Measurements from ENCODE around the gene TRMT6. TPM values are rescaled to one million over a fixed set of nuclear protein-coding genes. Genes with fewer than 3 reads are reported as not detected.

Gene TRMT6
- total and polyA plus RNA-seq, 7 donors, result 6.0 to 12.7 (median 8.3) TPM

DNA sequence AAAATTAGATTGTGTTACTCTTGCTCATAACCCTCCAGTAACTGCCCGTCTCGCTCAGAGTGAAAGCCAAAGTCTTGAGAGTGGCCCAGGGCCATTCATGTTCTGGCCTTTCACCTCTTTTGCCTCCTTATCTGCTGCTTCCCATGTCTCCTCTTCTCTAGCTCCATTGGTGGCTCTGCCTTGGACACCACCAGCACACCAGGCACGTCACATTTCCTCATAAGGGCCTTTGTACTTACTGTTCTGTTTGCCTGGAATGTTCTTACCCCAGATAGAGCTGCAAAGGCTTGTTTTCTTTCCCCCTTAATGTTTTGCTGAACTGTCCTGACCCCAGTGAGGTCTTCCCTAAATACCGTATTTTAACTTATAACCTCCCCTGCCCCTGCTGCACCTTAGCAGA, 29.5 kb upstream of the TRMT6 start:
- peaks cover 0 to 37% (median 3%) of the 10 kb centered on the region in 4 donors for H3K36me3 ChIP-seq
- WGBS, 2 donors, result 93 to 94% methylated on average over 4 of the region's 4 CpGs
- H3K4me1 ChIP-seq, result no peaks in the 10 kb centered on the region
- no peaks in the 10 kb centered on the region for H3K9me3 ChIP-seq
- intact Hi-C loops (cut with DNase I), result no loop called here
- no peak overlapping the region for H3K4me3 ChIP-seq
- no peak for TF ChIP-seq POLR2A (IDR thresholded peaks at IDR 0.05)
- TF ChIP-seq POLR2AphosphoS5 (IDR thresholded peaks at IDR 0.05), result no peak
- TF ChIP-seq, protein P1, sequence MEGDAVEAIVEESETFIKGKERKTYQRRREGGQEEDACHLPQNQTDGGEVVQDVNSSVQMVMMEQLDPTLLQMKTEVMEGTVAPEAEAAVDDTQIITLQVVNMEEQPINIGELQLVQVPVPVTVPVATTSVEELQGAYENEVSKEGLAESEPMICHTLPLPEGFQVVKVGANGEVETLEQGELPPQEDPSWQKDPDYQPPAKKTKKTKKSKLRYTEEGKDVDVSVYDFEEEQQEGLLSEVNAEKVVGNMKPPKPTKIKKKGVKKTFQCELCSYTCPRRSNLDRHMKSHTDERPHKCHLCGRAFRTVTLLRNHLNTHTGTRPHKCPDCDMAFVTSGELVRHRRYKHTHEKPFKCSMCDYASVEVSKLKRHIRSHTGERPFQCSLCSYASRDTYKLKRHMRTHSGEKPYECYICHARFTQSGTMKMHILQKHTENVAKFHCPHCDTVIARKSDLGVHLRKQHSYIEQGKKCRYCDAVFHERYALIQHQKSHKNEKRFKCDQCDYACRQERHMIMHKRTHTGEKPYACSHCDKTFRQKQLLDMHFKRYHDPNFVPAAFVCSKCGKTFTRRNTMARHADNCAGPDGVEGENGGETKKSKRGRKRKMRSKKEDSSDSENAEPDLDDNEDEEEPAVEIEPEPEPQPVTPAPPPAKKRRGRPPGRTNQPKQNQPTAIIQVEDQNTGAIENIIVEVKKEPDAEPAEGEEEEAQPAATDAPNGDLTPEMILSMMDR (IDR thresholded peaks at IDR 0.05), result no peak
- no peak for TF ChIP-seq EP300 (IDR thresholded peaks at IDR 0.05)
- no peaks in the 10 kb centered on the region for H3K27me3 ChIP-seq
- no peak for DNase-seq
- no peak overlapping the region for H3K27ac ChIP-seq

DNA sequence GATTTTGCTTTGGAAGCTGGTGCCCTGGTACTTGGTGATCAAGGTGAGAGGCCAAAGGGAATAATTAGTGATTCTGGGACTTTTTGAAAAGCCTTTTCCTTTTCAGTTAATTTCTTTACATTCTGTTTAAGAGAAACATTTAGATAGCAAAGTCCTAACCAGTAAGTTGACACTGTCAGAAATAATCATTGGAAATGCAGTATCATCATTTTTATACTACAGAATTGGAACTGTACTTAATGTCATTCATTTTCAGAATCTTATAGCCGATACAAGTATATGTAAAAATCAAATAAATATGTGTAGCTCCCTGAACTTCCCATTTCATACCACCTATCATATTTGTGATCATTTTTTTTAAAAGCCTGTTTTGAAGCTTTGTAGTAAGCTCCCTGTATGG, 27.6 kb upstream of the TRMT6 start:
- TF ChIP-seq EP300 (IDR thresholded peaks at IDR 0.05) (no peak), POLR2A (IDR thresholded peaks at IDR 0.05) (no peak), POLR2AphosphoS5 (IDR thresholded peaks at IDR 0.05) (no peak)
- TF ChIP-seq, protein P1 (IDR thresholded peaks at IDR 0.05), result no peak
- Histone ChIP-seq H3K27ac (no peak overlapping the region), H3K4me1 (no peaks in the 10 kb centered on the region), H3K4me3 (no peak overlapping the region), H3K9me3 (no peaks in the 10 kb centered on the region), H3K36me3 (peaks cover 0 to 44% (median 0%) of the 10 kb centered on the region in 4 donors), H3K27me3 (no peaks in the 10 kb centered on the region)
- intact Hi-C loops (cut with DNase I), result no loop called here
- 100% methylated on average over 1 of the region's 1 CpG for WGBS, 2 donors
- DNase-seq, result no peak

- 23 to 72% methylated on average over 2 of the region's 2 CpGs for WGBS, 2 donors
- TF ChIP-seq POLR2AphosphoS5 (IDR thresholded peaks at IDR 0.05) (no peak), POLR2A (IDR thresholded peaks at IDR 0.05) (no peak), EP300 (IDR thresholded peaks at IDR 0.05) (no peak)
- TF ChIP-seq, protein P1 (IDR thresholded peaks at IDR 0.05), result no peak
- no peak overlapping the region for H3K27ac ChIP-seq
- intact Hi-C loops (cut with DNase I), result no loop called here
- H3K27me3 ChIP-seq, result no peaks in the 10 kb centered on the region
- H3K4me3 ChIP-seq, result no peak overlapping the region
- DNase-seq, result no peak
- no peaks in the 10 kb centered on the region for H3K4me1 ChIP-seq
- no peaks in the 10 kb centered on the region for H3K9me3 ChIP-seq
- H3K36me3 ChIP-seq, result peaks cover 0 to 48% (median 0%) of the 10 kb centered on the region in 4 donors
Observed at GRCh38 chr20:5977223-5977622, 26.9 kb upstream of the TRMT6 start.

GRCh38 chr20:5975778-5976177, 25.4 kb upstream of the TRMT6 start:
- intact Hi-C loops (cut with DNase I), result no loop called here
- no peaks in the 10 kb centered on the region for H3K4me1 ChIP-seq
- H3K4me3 ChIP-seq, result no peak overlapping the region
- peaks cover 0 to 50% (median 0%) of the 10 kb centered on the region in 4 donors for H3K36me3 ChIP-seq
- no peak overlapping the region for H3K27ac ChIP-seq
- H3K27me3 ChIP-seq, result no peaks in the 10 kb centered on the region
- TF ChIP-seq POLR2AphosphoS5 (IDR thresholded peaks at IDR 0.05) (no peak), POLR2A (IDR thresholded peaks at IDR 0.05) (no peak), EP300 (IDR thresholded peaks at IDR 0.05) (no peak)
- TF ChIP-seq, protein P1 (IDR thresholded peaks at IDR 0.05), result no peak
- DNase-seq, result no peak
- H3K9me3 ChIP-seq, result no peaks in the 10 kb centered on the region
- 83 to 85% methylated on average over 2 of the region's 2 CpGs for WGBS, 2 donors

GRCh38 chr20:5974531-5974930, 24.2 kb upstream of the TRMT6 start:
- no peak for TF ChIP-seq POLR2A (IDR thresholded peaks at IDR 0.05)
- TF ChIP-seq POLR2AphosphoS5 (IDR thresholded peaks at IDR 0.05), result no peak
- TF ChIP-seq, protein P1 (IDR thresholded peaks at IDR 0.05), result no peak
- no peak for TF ChIP-seq EP300 (IDR thresholded peaks at IDR 0.05)
- H3K4me1 ChIP-seq, result no peaks in the 10 kb centered on the region
- H3K4me3 ChIP-seq, result no peak overlapping the region
- WGBS, 2 donors, result 96 to 99% methylated on average over 1 of the region's 1 CpG
- intact Hi-C loops (cut with DNase I), result no loop called here
- H3K27ac ChIP-seq, result no peak overlapping the region
- H3K9me3 ChIP-seq, result no peaks in the 10 kb centered on the region
- no peak for DNase-seq
- no peaks in the 10 kb centered on the region for H3K27me3 ChIP-seq
- peaks cover 0 to 56% (median 0%) of the 10 kb centered on the region in 4 donors for H3K36me3 ChIP-seq

Data from sigmoid colon (tissue), 7 donors.